ES-I3 (cell line): Measurements from ENCODE around the gene MED12L.

Experiments used
- H3K36me3 ChIP-seq: 2 replicates; pipeline ENCODE4 v1.6.1; 2013; ENCODE audit warnings: mild to moderate bottlenecking, low read length, control low read depth, moderate library complexity; ENCODE audit not compliant: insufficient read depth
- H3K4me1 ChIP-seq: 2 replicates; pipeline ENCODE4 v1.6.1; 2013; ENCODE audit warnings: mild to moderate bottlenecking, control low read depth, low read length; ENCODE audit not compliant: insufficient read depth
- H3K9ac ChIP-seq: 2 replicates; pipeline ENCODE4 v1.6.1; 2013; ENCODE audit warnings: low read depth, mild to moderate bottlenecking, low read length, moderate library complexity
- H3K9me3 ChIP-seq: 2 replicates; pipeline ENCODE4 v1.6.1; 2013; ENCODE audit warnings: mild to moderate bottlenecking, low read length, moderate library complexity; ENCODE audit not compliant: control insufficient read depth, insufficient read depth

The MED12L gene

GRCh38 chr3:151428386-151428785 is 342.9 kb downstream of the MED12L start:
- no peaks in the 10 kb centered on the region for H3K36me3 ChIP-seq
- peaks cover 21% of the 10 kb centered on the region for H3K4me1 ChIP-seq
- H3K9ac ChIP-seq, result no peak overlapping the region
- H3K9me3 ChIP-seq, result no peaks in the 10 kb centered on the region

GRCh38 chr3:151430821-151431484 is 345.5 kb downstream of the MED12L start:
- peak overlapping the region; percentile 11; the same call in 1 of the 2 replicates for H3K9ac ChIP-seq
- H3K36me3 ChIP-seq, result no peaks in the 10 kb centered on the region
- H3K4me1 ChIP-seq, result peaks cover 20% of the 10 kb centered on the region
- H3K9me3 ChIP-seq, result no peaks in the 10 kb centered on the region

GRCh38 chr3:151431940-151432339 is 346.5 kb downstream of the MED12L start:
- no peak overlapping the region for H3K9ac ChIP-seq
- H3K36me3 ChIP-seq, result no peaks in the 10 kb centered on the region
- no peaks in the 10 kb centered on the region for H3K9me3 ChIP-seq
- H3K4me1 ChIP-seq, result peaks cover 20% of the 10 kb centered on the region

GRCh38 chr3:151432616-151433372 is 347.3 kb downstream of the MED12L start:
- Histone ChIP-seq H3K9ac (no peak overlapping the region), H3K9me3 (no peaks in the 10 kb centered on the region), H3K36me3 (no peaks in the 10 kb centered on the region), H3K4me1 (peaks cover 20% of the 10 kb centered on the region)

GRCh38 chr3:151434151-151434890 is 348.9 kb downstream of the MED12L start:
- H3K9me3 ChIP-seq, result no peaks in the 10 kb centered on the region
- H3K4me1 ChIP-seq, result peaks cover 20% of the 10 kb centered on the region
- H3K36me3 ChIP-seq, result no peaks in the 10 kb centered on the region
- H3K9ac ChIP-seq, result no peak overlapping the region; the same call in 1 of the 2 replicates

- no peak overlapping the region for H3K9ac ChIP-seq
- peaks cover 13% of the 10 kb centered on the region; the same call in 1 of the 2 replicates for H3K4me1 ChIP-seq
- H3K36me3 ChIP-seq, result no peaks in the 10 kb centered on the region
- H3K9me3 ChIP-seq, result no peaks in the 10 kb centered on the region
These were observed 351.4 kb downstream of the MED12L start for GRCh38 chr3:151436675-151437446.

GRCh38 chr3:151437906-151438305 is 352.4 kb downstream of the MED12L start:
- no peaks in the 10 kb centered on the region for H3K9me3 ChIP-seq
- no peak overlapping the region for H3K9ac ChIP-seq
- peaks cover 13% of the 10 kb centered on the region; the same call in 1 of the 2 replicates for H3K4me1 ChIP-seq
- no peaks in the 10 kb centered on the region for H3K36me3 ChIP-seq

GRCh38 chr3:151439652-151440125 is 354.2 kb downstream of the MED12L start:
- Histone ChIP-seq H3K9me3 (no peaks in the 10 kb centered on the region), H3K9ac (no peak overlapping the region), H3K36me3 (no peaks in the 10 kb centered on the region), H3K4me1 (peaks cover 7% of the 10 kb centered on the region; the same call in 1 of the 2 replicates)

GRCh38 chr3:151440940-151441339 is 355.5 kb downstream of the MED12L start:
- Histone ChIP-seq H3K9ac (no peak overlapping the region), H3K4me1 (no peaks in the 10 kb centered on the region), H3K9me3 (no peaks in the 10 kb centered on the region), H3K36me3 (no peaks in the 10 kb centered on the region)

- no peaks in the 10 kb centered on the region for H3K4me1 ChIP-seq
- no peaks in the 10 kb centered on the region for H3K9me3 ChIP-seq
- H3K36me3 ChIP-seq, result no peaks in the 10 kb centered on the region
These were observed 358.1 kb downstream of the MED12L start for GRCh38 chr3:151443583-151443982.

GRCh38 chr3:151445273-151446001 is 360.0 kb downstream of the MED12L start:
- Histone ChIP-seq H3K36me3 (no peaks in the 10 kb centered on the region), H3K4me1 (no peaks in the 10 kb centered on the region), H3K9ac (no peak overlapping the region), H3K9me3 (no peaks in the 10 kb centered on the region)

More at GRCh38 chr3:151443583-151443982, 358.1 kb downstream of the MED12L start:
- no peak overlapping the region for H3K9ac ChIP-seq

- Histone ChIP-seq H3K9me3 (no peaks in the 10 kb centered on the region), H3K36me3 (no peaks in the 10 kb centered on the region), H3K4me1 (no peaks in the 10 kb centered on the region), H3K9ac (no peak overlapping the region)
These were observed 360.5 kb downstream of the MED12L start for GRCh38 chr3:151446002-151446340.

GRCh38 chr3:151452368-151452767 is 366.9 kb downstream of the MED12L start:
- H3K9ac ChIP-seq, result no peak overlapping the region
- no peaks in the 10 kb centered on the region for H3K9me3 ChIP-seq

More at GRCh38 chr3:151452368-151452767, 366.9 kb downstream of the MED12L start:
- Histone ChIP-seq H3K4me1 (no peaks in the 10 kb centered on the region), H3K36me3 (no peaks in the 10 kb centered on the region)
